Smooth muscle cell (in vitro differentiated cells): ENCODE measurements around the gene MTCP1. TPM values are rescaled to one million over a fixed set of nuclear protein-coding genes. Genes with fewer than 3 reads are reported as not detected.

ENCODE experiments used
- DNase-seq: peaks from one replicate; lab custom pipeline; 2025; ENCODE audit not compliant: unreplicated experiment; lab: John Stamatoyannopoulos, UW
- H2AFZ ChIP-seq: fragments of 200-600 bp; sonication (generic); 2 replicates; pipeline ENCODE4 v1.6.0; 2016; ENCODE audit warnings: antibody characterized with exemption, low read depth, mild to moderate bottlenecking
- H3F3A ChIP-seq: fragments of 200-600 bp; sonication (generic); 2 replicates; pipeline ENCODE4 v1.6.0; 2017; ENCODE audit warnings: antibody characterized with exemption, low read depth
- H3K27ac ChIP-seq: fragments of 200-600 bp; sonication (generic); 2 replicates; pipeline ENCODE4 v1.5.1; 2016; ENCODE audit warnings: low read depth, mild to moderate bottlenecking
- H3K27me3 ChIP-seq: fragments of 200-600 bp; sonication (generic); 2 replicates; pipeline ENCODE4 v1.6.1; 2016; ENCODE audit warnings: low read depth, mild to moderate bottlenecking
- H3K36me3 ChIP-seq: fragments of 200-600 bp; sonication (generic); 2 replicates; pipeline ENCODE4 v1.5.1; 2016; ENCODE audit warnings: low read depth
- H3K4me1 ChIP-seq: fragments of 200-600 bp; sonication (generic); 2 replicates; pipeline ENCODE4 v1.5.1; 2016; ENCODE audit warnings: low read depth
- H3K4me2 ChIP-seq: fragments of 200-600 bp; sonication (generic); 2 replicates; pipeline ENCODE4 v1.6.0; 2016; ENCODE audit warnings: mild to moderate bottlenecking
- H3K4me3 ChIP-seq: fragments of 200-600 bp; sonication (generic); 2 replicates; pipeline ENCODE4 v1.5.1; 2016; ENCODE audit warnings: mild to moderate bottlenecking
- H3K79me2 ChIP-seq: fragments of 200-600 bp; sonication (generic); 2 replicates; pipeline ENCODE4 v1.6.0; 2016; ENCODE audit warnings: low read depth, mild to moderate bottlenecking
- H3K9ac ChIP-seq: fragments of 200-600 bp; sonication (generic); 2 replicates; pipeline ENCODE4 v1.6.0; 2016; ENCODE audit warnings: low read depth
- H3K9me3 ChIP-seq: fragments of 200-600 bp; sonication (generic); replicated peaks from 2 replicates; pipeline ENCODE4 v1.5.1; 2016; ENCODE audit warnings: low read depth
- H4K20me1 ChIP-seq: fragments of 200-600 bp; sonication (generic); 2 replicates; pipeline ENCODE4 v1.6.0; 2016; ENCODE audit warnings: low read depth
- CTCF ChIP-seq: fragments of 200-600 bp; sonication (generic); IDR thresholded peaks from 2 replicates; pipeline ENCODE4 v1.5.1; 2017; ENCODE audit warnings: borderline replicate concordance, mild to moderate bottlenecking, antibody characterized with exemption; ENCODE audit not compliant: insufficient read depth, poor library complexity, severe bottlenecking
- WGBS: methylation state at CpG from one replicate; pipeline ENCODE4 v1.1.7; 2016; ENCODE audit warnings: low lambda C conversion rate; 5-methylcytosine and 5-hydroxymethylcytosine counted together
- polyA plus RNA-seq: library from polyadenylated mRNA; unstranded; fragments of >200 nt; fragmentation: Nextera tagmentation; extraction: Ambion mirVana; gene quantifications from 2 replicates; pipeline ENCODE4 v1.2.1, GENCODE V29; 2016
- total RNA-seq: library from RNA; depleted of rRNA; stranded (reverse); fragments of >200 nt; gene quantifications from 2 replicates; pipeline ENCODE4 v1.2.3, GENCODE V29; 2014

Gene MTCP1
- total and polyA plus RNA-seq, 2 experiments from 2014 or later, result 0.40 to 20.2 TPM

- 64% methylated on average over 1 of the region's 1 CpG for WGBS
- H2AFZ ChIP-seq, result no peak overlapping the region
- no peaks in the 10 kb centered on the region for H3K27me3 ChIP-seq
Measured at GRCh38 chrX:155056471-155056870, 14.5 kb downstream of the MTCP1 start.

DNA sequence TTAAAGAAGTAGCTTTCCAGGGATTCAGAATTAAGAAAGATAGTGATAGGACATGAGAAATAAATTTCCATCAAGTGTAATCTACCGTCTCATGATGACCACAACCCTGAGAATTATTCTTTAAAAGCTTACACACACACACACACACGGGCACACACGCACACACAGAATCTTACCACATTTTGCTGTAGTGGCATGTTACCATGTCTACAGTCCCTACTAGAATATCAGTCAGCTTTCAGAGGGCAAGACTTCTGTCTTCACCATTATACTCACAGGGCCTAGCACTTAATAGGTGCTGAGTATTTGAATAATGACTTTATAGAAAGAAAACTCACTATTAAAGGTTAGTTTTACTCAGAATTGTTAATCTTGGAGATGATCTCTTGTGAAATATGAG, 15.4 kb downstream of the MTCP1 start:
- Histone ChIP-seq H3K36me3 (no peaks in the 10 kb centered on the region), H2AFZ (no peak overlapping the region), H3K27me3 (no peaks in the 10 kb centered on the region), H3K27ac (no peak overlapping the region), H4K20me1 (no peaks in the 10 kb centered on the region), H3K4me3 (no peak overlapping the region), H3K4me2 (no peak overlapping the region), H3K9ac (no peak overlapping the region), H3F3A (no peaks in the 10 kb centered on the region), H3K79me2 (no peaks in the 10 kb centered on the region), H3K4me1 (no peaks in the 10 kb centered on the region), H3K9me3 (no peaks in the 10 kb centered on the region)
- DNase-seq, result no peak
- TF ChIP-seq CTCF, result no peak
- 86% methylated on average over 3 of the region's 3 CpGs for WGBS

More at GRCh38 chrX:155056471-155056870, 14.5 kb downstream of the MTCP1 start:
- Histone ChIP-seq H3K9ac (no peak overlapping the region), H3K79me2 (no peaks in the 10 kb centered on the region), H3K27ac (no peak overlapping the region), H4K20me1 (no peaks in the 10 kb centered on the region), H3K36me3 (no peaks in the 10 kb centered on the region), H3K9me3 (no peaks in the 10 kb centered on the region), H3F3A (no peaks in the 10 kb centered on the region), H3K4me1 (no peaks in the 10 kb centered on the region), H3K4me3 (no peak overlapping the region), H3K4me2 (no peak overlapping the region)
- no peak for TF ChIP-seq CTCF
- DNase-seq, result no peak

DNA sequence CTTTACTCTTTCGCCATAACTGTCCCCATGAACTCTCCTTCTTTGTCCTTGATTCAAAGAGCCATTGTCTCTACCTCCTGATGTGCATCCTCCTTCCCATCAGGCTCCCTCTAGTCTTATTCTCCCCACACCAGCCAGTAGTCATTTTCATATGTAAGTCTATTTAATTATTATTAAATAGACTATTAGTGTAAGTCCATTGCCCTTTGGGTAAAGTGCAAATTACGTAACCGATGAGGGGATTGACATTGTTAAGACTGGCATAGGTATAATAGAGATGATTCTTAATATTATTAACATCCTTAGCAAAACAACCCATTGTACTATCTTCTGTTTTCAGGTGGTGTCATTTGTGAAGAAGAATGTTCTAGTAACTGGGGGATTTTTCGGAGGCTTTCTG, 16.7 kb downstream of the MTCP1 start:
- Histone ChIP-seq H3F3A (no peaks in the 10 kb centered on the region), H3K4me1 (no peaks in the 10 kb centered on the region), H3K9ac (no peak overlapping the region), H3K79me2 (no peaks in the 10 kb centered on the region), H3K27ac (no peak overlapping the region), H4K20me1 (no peaks in the 10 kb centered on the region), H3K9me3 (no peaks in the 10 kb centered on the region), H3K4me2 (no peak overlapping the region), H3K27me3 (no peaks in the 10 kb centered on the region), H2AFZ (no peak overlapping the region), H3K36me3 (no peaks in the 10 kb centered on the region), H3K4me3 (no peak overlapping the region)
- no peak for TF ChIP-seq CTCF
- 86% methylated on average over 4 of the region's 4 CpGs for WGBS
- DNase-seq, result no peak

- Histone ChIP-seq H3K9me3 (no peaks in the 10 kb centered on the region), H3K36me3 (no peaks in the 10 kb centered on the region), H3K4me1 (no peaks in the 10 kb centered on the region), H3K27me3 (no peaks in the 10 kb centered on the region), H3K79me2 (no peaks in the 10 kb centered on the region), H3K9ac (no peak overlapping the region), H2AFZ (no peak overlapping the region), H3K4me3 (no peak overlapping the region), H3F3A (no peaks in the 10 kb centered on the region), H4K20me1 (no peaks in the 10 kb centered on the region), H3K27ac (no peak overlapping the region), H3K4me2 (no peak overlapping the region)
- no peak for DNase-seq
- WGBS, result 86% methylated on average over 3 of the region's 3 CpGs
- TF ChIP-seq CTCF, result no peak
Measured at GRCh38 chrX:155053656-155054055, 17.3 kb downstream of the MTCP1 start.
